Middle frontal gyrus (tissue), 1 donor: Measurements from ENCODE around the gene IPO13.

ENCODE experiments used
- DNase-seq: peaks from one replicate; pipeline ENCODE4 v3.0.0-alpha.2; 2015; ENCODE audit warnings: low spot score; ENCODE audit errors: extremely low spot score

IPO13 gene, protein sequence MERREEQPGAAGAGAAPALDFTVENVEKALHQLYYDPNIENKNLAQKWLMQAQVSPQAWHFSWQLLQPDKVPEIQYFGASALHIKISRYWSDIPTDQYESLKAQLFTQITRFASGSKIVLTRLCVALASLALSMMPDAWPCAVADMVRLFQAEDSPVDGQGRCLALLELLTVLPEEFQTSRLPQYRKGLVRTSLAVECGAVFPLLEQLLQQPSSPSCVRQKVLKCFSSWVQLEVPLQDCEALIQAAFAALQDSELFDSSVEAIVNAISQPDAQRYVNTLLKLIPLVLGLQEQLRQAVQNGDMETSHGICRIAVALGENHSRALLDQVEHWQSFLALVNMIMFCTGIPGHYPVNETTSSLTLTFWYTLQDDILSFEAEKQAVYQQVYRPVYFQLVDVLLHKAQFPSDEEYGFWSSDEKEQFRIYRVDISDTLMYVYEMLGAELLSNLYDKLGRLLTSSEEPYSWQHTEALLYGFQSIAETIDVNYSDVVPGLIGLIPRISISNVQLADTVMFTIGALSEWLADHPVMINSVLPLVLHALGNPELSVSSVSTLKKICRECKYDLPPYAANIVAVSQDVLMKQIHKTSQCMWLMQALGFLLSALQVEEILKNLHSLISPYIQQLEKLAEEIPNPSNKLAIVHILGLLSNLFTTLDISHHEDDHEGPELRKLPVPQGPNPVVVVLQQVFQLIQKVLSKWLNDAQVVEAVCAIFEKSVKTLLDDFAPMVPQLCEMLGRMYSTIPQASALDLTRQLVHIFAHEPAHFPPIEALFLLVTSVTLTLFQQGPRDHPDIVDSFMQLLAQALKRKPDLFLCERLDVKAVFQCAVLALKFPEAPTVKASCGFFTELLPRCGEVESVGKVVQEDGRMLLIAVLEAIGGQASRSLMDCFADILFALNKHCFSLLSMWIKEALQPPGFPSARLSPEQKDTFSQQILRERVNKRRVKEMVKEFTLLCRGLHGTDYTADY

DNA sequence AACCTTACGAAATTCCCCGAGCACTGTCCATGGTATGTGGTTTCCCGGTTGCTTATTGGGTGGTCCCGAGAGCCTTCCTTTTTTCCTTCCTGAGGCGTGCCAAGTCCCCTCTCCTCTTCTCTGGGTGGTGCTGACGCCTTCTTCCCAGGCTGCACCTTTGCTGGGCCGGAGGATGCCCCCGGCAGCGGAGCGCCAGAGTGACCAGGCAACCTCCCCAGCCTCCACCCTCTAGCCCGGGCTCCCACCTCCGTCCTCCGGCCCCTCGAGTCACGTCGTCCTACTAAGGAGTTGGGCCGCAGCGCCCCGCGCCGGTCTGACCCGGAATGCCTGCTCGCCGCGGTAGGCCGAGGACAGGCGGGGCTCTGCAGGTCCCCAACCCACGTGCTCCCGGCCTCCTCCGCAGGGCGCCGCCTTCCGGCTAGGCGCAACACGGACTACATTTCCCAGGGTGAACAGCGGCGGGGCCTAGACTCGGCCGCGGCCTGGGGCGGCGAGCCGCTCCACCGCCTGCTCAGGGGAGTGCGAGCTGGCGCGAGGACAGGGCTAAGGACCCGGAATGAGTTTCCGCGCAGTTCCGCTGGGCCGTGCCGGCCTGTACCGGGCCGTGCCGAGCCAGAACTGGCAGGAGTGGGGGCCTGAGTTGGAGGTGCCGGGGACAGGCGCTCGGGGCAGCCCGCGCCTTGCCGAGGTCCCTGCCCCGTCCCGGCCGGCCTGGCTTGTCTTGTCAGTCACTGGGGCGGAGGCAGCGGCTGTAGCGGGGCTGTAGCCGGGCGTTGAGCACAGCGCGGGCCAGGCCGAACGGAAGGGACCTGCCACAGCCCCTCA lies at the start of gene IPO13:
Gene IPO13 (plus strand): TSS at position 715 of the 825 bp plus-strand sequence. CDS start 651 bp downstream, outside the sequence.
- DNase-seq: peak; percentile 95

DNA sequence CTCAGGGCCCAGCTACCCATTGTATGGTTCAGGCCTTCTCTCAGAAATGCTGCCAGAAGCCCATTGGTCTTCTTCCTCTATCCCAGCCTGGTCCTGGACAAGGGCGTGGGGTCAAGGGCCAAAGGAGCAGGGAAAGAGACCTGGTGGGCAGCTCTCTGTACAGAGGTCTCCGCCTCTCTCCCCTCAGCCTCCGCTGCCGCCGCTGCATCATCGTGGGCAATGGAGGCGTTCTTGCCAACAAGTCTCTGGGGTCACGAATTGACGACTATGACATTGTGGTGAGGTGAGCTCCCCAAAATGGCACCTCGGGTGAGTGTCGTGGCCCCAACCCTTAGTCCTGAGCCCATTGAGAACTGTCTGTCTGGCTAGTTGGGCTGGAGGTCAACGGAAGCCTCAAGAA lies 47.8 kb upstream of the IPO13 start:
- no peak for DNase-seq

DNA sequence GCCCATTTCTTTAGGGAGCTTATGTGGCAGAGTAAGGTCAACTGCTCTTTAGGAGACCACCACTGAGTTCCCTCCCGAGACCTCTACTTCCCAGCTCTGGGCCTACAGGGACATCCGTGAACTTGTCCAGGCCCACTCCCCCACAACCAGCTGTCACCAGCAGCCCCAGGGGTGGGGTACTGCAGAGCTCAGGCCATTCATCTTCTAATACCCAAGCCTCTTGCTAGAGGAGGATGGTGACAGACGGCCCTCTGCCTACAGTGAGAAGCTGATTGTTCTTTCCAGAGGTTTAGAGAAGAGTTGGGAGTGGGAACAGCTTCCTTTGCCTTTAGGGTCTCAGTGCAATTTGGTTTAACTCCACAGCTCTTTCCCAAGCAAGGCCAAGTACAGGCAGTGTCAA lies 46.4 kb upstream of the IPO13 start:
- DNase-seq: no peak

DNA sequence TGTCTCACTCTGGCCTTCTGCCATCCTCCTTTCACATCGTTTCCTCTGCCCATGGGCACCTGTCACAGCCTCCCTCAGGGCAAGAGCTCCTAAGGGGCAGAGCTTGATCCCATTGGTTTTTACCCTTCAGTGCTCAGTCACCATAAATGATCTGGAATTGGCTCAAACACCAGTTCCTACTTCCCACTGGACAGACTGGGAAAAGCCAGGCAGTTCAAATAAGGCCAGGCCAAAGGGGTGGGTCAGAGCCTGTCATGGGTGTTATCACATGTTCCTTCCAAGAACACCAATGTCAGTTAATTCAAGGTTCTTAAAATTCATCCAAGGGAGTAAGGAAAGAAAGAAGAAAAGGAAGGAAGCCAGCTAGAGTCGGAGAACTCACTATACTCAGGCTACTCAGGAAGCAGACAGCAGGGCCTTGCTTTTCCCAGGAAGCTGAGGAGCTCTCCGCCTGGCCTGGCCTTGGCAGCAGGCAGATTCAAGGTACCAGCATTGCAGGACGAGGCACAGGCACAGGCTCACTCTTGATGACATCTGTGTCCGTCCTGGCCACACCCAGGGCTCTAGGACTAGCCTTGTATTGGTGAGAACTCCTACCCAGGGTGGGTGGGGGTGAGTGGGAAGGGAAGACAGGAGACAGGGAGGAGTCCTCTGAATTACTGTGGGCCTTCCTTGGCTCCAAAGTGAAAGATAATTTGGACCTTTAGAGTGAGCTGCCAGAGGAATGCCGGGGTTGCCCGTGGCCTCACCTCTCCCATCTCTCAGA lies 45.4 kb upstream of the IPO13 start:
- no peak for DNase-seq

DNA sequence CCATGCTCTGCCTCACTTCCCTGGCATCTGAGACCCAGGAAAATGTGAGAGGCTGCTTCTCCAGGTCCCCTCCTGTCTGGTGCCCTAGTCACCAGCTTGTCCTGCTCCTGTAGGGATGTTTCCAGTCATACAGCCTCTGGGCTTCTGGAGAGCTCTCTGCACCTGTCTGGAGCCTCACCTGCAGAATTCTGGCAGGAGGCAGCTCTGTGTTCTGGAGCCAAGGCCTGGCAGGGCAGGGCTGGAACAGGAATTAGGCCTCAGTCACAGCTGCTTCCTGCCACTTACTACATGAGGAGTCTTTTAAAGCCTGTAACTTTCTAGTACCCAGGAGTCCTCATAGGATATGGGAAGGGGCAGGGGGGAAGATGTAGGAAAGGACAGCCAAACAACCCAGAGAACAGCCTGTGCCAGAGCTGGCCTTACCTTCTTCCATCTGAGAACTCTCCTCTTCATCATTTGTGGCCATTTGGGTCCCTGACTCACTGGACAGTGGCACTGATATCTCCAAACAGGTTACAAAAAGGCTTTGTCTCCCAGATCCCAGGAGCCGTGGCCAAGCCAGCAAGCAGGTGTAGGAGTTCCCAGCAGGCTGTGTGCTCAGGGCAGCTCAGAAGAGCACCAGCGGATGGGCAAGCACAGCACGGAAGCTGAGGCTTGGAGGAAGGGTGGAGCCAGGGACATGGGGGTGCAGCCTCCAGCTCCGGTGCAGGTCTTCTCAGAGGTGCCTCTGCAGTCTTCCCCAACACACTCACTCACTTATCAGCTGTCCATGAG lies 44.5 kb upstream of the IPO13 start:
- no peak for DNase-seq

DNA sequence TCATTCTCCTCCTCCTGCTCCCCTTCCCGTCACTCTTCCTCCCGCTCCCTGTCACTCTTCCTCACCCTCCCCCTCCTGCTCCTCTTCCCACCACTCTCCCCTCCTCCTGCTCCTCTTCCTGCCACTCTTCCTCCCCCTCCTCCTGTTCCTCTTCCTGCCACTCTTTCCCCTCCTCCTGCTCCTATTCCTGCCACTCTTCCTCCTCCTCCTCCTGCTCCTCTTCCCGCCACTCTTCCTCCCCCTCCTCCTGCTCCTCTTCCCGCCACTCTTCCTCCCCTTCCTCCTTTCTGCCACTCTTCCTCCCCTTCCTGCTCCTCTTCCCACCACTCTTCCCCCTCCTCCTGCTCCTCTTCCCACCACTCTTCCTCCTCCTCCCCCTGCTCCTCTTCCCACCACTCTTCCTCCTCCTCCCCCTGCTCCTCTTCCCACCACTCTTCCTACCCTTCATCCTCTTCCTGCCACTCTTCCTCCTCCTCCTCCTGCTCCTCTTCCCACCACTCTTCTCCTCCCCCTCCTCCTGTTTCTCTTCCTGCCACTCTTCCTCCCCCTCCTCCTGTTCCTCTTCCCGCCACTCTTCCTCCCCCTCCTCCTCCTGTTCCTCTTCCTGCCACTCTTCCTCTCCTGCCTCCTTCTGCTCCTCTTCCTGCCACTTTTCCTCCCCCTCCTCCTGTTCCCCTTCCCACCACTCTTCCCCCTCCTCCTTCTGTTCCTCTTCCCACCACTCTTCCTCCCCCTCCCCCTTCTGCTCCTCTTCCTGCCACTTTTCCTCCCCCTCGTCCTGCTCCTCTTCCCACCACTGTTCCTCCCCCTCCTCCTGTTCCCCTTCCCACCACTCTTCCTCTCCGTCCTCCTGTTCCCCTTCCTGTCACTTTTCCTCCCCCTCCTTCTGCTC lies 41.8 kb upstream of the IPO13 start:
- no peak for DNase-seq

DNA sequence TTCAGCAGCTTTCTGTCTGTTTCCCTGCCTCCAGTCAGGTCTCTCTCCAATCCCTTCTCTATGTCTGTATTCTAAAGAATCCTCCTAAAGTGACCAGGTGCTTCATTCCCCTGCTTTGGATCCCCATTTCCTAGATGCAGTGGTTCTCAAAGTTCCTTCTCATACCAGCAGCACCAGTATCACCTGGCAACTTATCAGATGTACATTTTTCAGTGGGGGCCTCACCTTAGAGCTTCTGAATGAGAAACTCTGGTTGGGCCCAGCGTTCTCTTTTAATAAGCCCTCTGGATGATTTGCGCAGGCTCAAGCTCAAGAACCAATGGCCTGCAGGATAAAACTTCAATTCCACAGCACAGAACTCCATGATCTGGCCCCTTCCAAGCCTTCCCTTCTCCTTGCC lies 38.5 kb upstream of the IPO13 start:
- no peak for DNase-seq

DNA sequence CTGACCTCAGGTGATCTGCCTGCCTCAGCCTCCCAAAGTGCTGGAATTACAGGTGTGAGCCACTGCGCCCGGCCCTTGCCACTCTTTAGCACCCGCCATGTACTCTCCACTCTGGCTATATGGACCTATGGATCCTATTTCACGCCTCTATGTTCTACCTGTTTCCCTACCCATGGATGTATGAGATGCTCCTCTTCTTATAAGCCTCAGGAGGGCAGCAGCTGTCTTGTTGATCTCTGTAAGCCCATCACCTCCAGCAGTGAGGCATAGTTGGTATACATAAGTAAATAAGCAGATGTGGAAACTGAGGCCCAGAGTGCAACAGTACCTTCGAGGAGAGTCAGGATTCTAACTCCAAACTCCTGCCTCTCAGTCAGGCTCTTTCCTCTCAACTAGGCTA lies 37.9 kb upstream of the IPO13 start:
- no peak for DNase-seq

DNA sequence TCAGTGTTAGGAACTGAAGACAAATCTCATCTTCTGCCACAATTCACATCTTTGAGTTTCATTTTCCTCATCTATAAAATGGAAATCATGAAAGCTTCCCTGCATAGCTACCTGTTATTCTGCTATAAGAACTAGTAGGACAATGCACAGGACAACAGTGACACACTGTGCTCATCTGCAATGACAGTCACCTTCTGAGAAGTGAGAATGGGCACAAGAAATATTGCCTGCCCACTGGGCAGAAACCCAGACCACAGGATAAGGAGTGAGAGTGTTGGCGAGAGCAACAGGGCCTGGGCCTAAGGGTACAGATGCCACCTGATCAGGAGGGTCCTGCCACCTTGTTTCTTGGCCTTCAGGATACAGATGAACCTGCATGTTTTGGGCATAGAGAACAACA lies 36.4 kb upstream of the IPO13 start:
- DNase-seq: no peak

DNA sequence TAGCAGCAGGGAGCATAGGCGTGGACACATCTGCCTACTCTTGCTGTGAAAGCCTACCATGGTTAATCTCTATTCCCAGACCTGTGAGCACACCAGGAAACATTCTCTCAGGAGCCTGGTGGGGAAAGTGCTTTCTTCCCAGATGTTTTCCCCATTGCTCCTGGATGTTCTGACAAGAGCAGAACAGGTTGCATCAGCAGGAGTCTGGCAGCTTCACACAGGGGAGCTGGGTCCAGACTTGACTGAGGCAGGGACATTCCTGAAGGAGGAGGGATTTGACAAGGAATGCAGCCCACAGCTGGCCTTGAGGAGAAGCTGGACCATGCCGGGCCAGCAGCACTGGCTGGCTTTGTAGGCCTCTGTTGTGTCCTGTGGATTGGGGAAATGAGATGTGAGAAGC lies 34.1 kb upstream of the IPO13 start:
- no peak for DNase-seq

DNA sequence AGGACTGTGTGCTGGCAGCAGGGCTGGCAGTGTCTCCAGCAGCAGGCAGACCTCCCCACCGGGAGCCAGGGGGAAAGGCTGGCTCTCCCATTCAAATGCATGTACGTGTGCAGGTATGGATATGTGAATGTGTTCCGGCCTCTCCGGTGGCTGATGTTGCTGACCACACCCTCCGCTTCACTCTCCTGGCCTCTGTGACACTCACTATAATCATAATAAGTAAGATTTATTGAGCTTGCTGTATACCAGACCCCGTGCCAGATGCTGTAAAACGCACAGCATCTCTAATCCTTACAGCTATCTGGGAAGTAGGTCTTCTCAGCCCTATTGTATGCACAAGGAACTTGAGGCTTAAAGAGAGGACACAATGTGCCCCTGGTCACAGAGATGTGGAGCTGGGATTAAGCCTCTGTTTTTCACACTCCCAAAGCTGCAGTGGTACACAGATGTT lies 33.7 kb upstream of the IPO13 start:
- DNase-seq: no peak

DNA sequence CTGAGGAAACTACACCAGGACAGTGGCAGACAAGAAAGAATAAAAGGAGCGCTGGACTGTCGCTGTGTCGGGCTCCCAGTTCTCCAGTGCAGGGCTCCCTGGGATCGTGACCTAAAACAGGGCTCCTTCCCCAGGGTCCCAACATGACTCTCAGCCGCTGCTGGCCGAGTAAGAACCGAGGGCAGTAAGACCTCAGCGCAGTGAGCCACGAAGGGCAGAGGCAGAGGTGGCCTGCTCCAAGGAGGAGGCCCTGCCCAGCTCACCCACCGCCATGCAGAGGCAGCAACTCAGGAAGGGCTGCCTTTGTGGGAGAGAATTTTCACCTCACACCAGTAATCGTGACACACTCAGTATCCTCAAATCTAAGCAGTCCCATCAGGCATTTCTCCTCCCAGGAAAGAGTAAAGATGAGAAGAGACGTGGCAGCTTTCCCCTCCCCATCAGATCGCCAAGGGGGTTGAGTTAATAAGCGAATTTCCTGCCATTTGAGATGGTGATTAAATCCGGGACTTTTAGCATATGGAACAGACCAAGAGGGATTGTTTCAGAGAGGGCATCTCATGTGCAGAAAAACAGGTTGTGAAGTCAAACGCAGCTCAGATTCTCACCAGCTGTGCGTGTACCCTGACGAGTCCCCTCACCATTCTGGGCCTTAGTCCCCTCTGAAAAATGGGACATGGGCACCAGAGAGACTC lies 32.9 kb upstream of the IPO13 start:
- DNase-seq: no peak

DNA sequence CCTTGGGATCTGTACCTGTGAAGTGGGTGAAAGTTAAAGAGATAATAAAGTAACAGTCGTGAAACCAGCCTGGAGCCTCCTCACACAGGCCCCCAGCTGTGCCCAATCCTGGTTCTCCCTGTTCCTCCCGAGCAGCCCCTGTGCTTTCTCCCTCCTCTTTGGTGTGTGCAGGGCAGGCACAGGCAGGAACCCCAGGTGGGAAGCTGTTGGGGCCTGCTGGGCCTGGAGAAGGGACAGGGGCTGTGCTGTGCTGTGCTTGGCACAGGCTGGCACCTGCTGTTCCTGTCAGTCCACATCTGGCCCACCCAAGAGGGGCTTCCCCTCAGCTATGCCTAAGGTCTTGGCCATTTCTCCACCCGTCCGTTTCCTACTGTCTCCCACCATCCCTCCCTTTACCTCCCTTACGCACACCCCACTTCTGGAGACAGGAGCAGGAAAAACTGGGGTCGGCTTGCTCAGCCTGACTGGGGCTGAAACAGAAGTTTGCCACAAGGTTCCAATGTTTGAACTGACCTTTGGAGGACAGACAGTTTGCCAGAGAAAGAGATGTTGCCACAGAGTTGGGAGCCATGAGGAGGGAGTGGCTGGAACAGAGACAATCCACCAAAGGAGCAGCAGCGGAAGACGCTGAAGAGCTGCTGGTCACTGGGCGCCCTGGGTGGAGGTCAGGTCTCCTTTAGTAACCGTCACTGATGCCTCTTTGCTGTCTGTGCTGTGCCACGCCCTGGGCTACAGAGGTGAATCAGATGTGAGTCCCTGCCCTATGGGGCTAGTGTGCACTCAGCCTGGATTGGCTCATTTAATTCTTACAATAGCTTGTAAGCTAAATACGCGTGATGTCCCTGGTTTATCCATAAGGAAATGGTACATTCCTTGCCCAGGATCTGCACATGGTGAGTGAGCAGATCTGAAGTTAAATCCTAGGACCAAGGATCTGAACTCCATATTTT lies 31.9 kb upstream of the IPO13 start:
- no peak for DNase-seq

DNA sequence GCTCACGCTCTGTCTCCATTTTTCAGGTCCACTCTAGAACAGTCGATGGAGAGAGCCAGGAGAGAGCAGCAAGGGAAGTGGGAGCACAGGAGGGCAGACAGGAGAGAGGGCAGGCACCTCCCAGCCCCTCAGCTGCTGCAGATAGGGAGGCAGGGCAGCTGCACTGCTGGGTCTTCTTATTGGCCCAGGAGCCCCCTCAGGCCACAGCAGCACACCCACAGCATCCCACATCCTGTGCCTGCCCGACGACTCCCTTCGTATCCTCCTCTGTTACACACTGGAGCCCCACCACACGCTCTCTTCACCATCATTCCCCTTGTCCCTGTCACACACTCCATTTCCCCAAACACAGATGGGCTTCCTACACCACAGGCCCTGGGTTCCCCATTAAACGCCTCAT lies 26.8 kb upstream of the IPO13 start:
- no peak for DNase-seq

DNA sequence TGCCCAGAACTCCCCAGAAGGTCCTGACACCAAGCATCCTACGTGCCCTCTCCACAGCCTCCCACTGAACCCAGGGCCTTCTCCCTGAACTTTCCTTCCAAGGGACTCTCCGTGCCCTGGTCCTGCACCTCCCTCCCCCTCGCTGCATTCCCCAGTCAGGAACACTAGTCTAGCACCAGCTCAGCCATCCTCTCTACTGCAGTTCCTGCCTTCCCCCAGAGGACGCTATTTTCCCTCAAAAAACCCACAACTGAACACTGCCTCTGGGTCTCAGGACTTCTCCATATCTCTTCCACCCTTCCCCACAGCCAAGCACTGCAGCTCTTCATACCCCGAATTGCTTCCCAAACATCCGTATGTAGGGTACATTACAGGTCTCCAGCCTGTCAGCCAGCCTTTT lies 25.7 kb upstream of the IPO13 start:
- DNase-seq: no peak

DNA sequence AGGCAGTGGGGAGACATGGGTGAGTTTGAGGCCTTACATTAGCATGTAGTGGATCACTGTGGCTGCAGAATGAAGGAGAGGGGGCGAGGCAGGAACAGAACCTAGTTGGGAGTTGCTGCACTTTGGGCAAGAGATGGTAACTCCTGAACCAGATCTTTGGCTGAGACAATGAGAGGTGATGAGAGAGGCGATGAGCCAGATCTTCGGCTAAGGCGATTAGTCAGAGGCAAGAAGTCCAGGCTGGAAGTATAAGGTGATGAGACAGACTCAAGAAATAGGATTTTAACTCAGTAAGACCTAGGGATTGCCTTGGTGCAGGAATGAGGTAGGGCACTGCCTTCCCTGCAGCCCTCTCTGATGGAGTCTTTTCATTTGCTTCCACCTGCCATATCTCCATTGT lies 22.2 kb upstream of the IPO13 start:
- DNase-seq: no peak

DNA sequence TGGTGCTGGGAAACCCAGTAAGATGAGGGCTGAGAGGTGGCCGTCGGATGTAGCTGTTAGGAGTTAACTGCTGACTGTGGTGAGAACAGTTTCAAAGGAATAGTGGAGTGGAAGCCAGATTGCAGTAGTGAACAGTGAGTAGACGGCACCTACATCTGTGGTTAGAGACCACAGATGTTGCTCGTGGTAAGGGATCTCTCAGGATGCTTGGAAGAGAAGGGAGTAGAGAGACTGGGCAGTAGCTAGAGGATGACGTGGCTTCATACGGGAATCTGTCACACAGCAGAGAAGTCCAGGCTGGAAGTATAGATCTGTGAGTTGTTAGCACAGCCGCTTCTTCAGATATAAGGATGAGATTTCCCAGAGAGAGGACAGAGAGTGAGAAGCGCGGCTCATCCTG lies 20.9 kb upstream of the IPO13 start:
- no peak for DNase-seq
